SK-N-SH (cell line): ENCODE results near the gene SUPT4H1. TPM values are rescaled to one million over a fixed set of nuclear protein-coding genes. Genes with fewer than 3 reads are reported as not detected.

ENCODE experiments used
- CTCF ChIA-PET: fragments of 300-600, 350-600 bp; formaldehyde crosslinking; extraction: SDS; loops from one replicate; lab custom pipeline; 2021; lab: Yijun Ruan, JAX
- POLR2A ChIA-PET: fragments of 350-600 bp; sonication (Branson Sonifier 250); formaldehyde crosslinking; extraction: SDS; loops from one replicate; lab custom pipeline; 2020; ENCODE audit warnings: antibody characterized with exemption, inconsistent platforms; lab: Yijun Ruan, JAX
- DNase-seq: peaks from one replicate; pipeline ENCODE4 v3.0.0; 2012
- H2AFZ ChIP-seq: fragments of 200-600 bp; sonication (generic); 2 replicates; pipeline ENCODE4 v1.8.1; 2016; ENCODE audit warnings: antibody characterized with exemption, mild to moderate bottlenecking, low read depth
- H3F3A ChIP-seq: fragments of 200-600 bp; sonication (generic); replicated peaks from 2 replicates; pipeline ENCODE3; 2016; ENCODE audit warnings: antibody characterized with exemption, mild to moderate bottlenecking; ENCODE audit not compliant: insufficient read depth
- H3K27ac ChIP-seq, 2 experiments: fragments of 200-500 bp in 1 of 2; fragments of 200-600 bp in 1 of 2; sonication (Bioruptor generic) in 1 of 2; sonication (generic), shearing (Covaris generic) in 1 of 2; 2 replicates each; pipeline versions ENCODE4 v1.5.1 to v1.6.1; 2014 to 2016; ENCODE audit warnings: low read depth in 2 of 2, inconsistent platforms in 1 of 2, low read length in 1 of 2, mild to moderate bottlenecking in 1 of 2, mixed read lengths in 1 of 2
- H3K27me3 ChIP-seq: fragments of 200-600 bp; sonication (generic), shearing (Covaris generic); 2 replicates; pipeline ENCODE4 v1.6.1; 2016; ENCODE audit warnings: mixed run types; ENCODE audit not compliant: insufficient read depth
- H3K36me3 ChIP-seq, 2 experiments: fragments of 200-500 bp in 1 of 2; fragments of 200-600 bp in 1 of 2; sonication (Bioruptor generic) in 1 of 2; sonication (generic) in 1 of 2; replicated peaks in 1 of 2; 2 replicates each; pipeline versions ENCODE3 to v1.5.1; 2014 to 2016; ENCODE audit warnings: low read length in 1 of 2, mild to moderate bottlenecking in 1 of 2; ENCODE audit not compliant: insufficient read depth in 2 of 2, control insufficient read depth in 1 of 2
- H3K4me1 ChIP-seq, 2 experiments: fragments of 200-500 bp in 1 of 2; fragments of 200-600 bp in 1 of 2; sonication (Bioruptor generic) in 1 of 2; sonication (generic), shearing (Covaris generic) in 1 of 2; 2 replicates each; pipeline versions ENCODE4 v1.5.1 to v1.6.1; 2014 to 2016; ENCODE audit warnings: low read depth in 1 of 2, low read length in 1 of 2, mixed run types in 1 of 2; ENCODE audit not compliant: insufficient read depth in 2 of 2, control insufficient read depth in 1 of 2
- H3K4me2 ChIP-seq: fragments of 200-600 bp; sonication (generic), shearing (Covaris generic); 2 replicates; pipeline ENCODE4 v1.6.1; 2017; ENCODE audit warnings: mixed run types
- H3K4me3 ChIP-seq, 2 experiments: fragments of 200-500 bp in 1 of 2; fragments of 200-600 bp in 1 of 2; sonication (Bioruptor generic) in 1 of 2; sonication (generic), shearing (Covaris generic) in 1 of 2; 2 replicates each; pipeline versions ENCODE4 v1.5.1 to v1.8.1; 2014 to 2016; ENCODE audit warnings: low read depth in 2 of 2, inconsistent platforms in 1 of 2, low read length in 1 of 2, mild to moderate bottlenecking in 1 of 2, mixed read lengths in 1 of 2, moderate library complexity in 1 of 2
- H3K79me2 ChIP-seq: fragments of 200-600 bp; sonication (generic); 2 replicates; pipeline ENCODE4 v1.8.1; 2017; ENCODE audit warnings: mild to moderate bottlenecking; ENCODE audit not compliant: insufficient read depth
- H3K9ac ChIP-seq: fragments of 200-600 bp; sonication (generic); 2 replicates; pipeline ENCODE4 v1.6.1; 2017; ENCODE audit warnings: mixed run types
- H3K9me2 ChIP-seq: fragments of 200-600 bp; sonication (generic); 2 replicates; pipeline ENCODE4 v1.6.1; 2017; ENCODE audit warnings: mixed run types
- H3K9me3 ChIP-seq: fragments of 200-600 bp; sonication (generic); 2 replicates; pipeline ENCODE4 v1.6.1; 2017; ENCODE audit warnings: mixed run types, mild to moderate bottlenecking, moderate library complexity
- H4K20me1 ChIP-seq: fragments of 200-600 bp; sonication (generic); 2 replicates; pipeline ENCODE4 v1.6.1; 2017; ENCODE audit warnings: mild to moderate bottlenecking, mixed run types; ENCODE audit not compliant: insufficient read depth
- CHD2 ChIP-seq: fragments of 150-350 bp; IDR thresholded peaks from 2 replicates; pipeline ENCODE4 v1.6.1; 2018; ENCODE audit warnings: low read length; ENCODE audit not compliant: partially characterized antibody
- CTCF ChIP-seq: fragments of 200-600 bp; sonication (generic); IDR thresholded peaks from 2 replicates; pipeline ENCODE4 v1.6.1; 2017; ENCODE audit warnings: antibody characterized with exemption, mild to moderate bottlenecking, moderate library complexity
- EP300 ChIP-seq, 2 experiments: IDR thresholded peaks; 2 replicates each; pipeline versions ENCODE4 v1.4.0 to v1.6.1; 2012; ENCODE audit warnings: borderline replicate concordance in 1 of 2, low read depth in 1 of 2, low read length in 1 of 2
- FOSL2 ChIP-seq: IDR thresholded peaks from 2 replicates; pipeline ENCODE4 v1.4.0; 2012; ENCODE audit warnings: low read depth, mild to moderate bottlenecking, moderate library complexity, borderline replicate concordance
- JUND ChIP-seq: IDR thresholded peaks from 2 replicates; pipeline ENCODE4 v1.4.0; 2012
- MAX ChIP-seq: IDR thresholded peaks from 2 replicates; pipeline ENCODE4 v1.4.0; 2012; ENCODE audit warnings: low read depth
- MEF2A ChIP-seq: IDR thresholded peaks from 2 replicates; pipeline ENCODE4 v1.4.0; 2012; ENCODE audit warnings: low read depth, borderline replicate concordance
- MXI1 ChIP-seq: IDR thresholded peaks from 2 replicates; pipeline ENCODE4 v1.6.1; 2012; ENCODE audit warnings: mild to moderate bottlenecking, low read depth, low read length, improper control_type of control experiment
- PBX3 ChIP-seq: IDR thresholded peaks from 2 replicates; pipeline ENCODE4; 2012
- POLR2AphosphoS5 ChIP-seq: IDR thresholded peaks from 2 replicates; pipeline ENCODE4 v1.6.1; 2012; ENCODE audit warnings: low read depth, low read length
- RCOR1 ChIP-seq: fragments of 150-350 bp; IDR thresholded peaks from 2 replicates; pipeline ENCODE4 v1.6.1; 2017; ENCODE audit warnings: antibody characterized with exemption, low read length
- RFX5 ChIP-seq: IDR thresholded peaks from 2 replicates; pipeline ENCODE4 v1.6.1; 2012; ENCODE audit warnings: mild to moderate bottlenecking, improper control_type of control experiment, low read length
- RXRA ChIP-seq: IDR thresholded peaks from 2 replicates; pipeline ENCODE4 v1.4.0; 2012; ENCODE audit warnings: low read depth, mild to moderate bottlenecking, borderline replicate concordance
- SIN3A ChIP-seq: IDR thresholded peaks from 2 replicates; pipeline ENCODE4 v1.6.1; 2012; ENCODE audit warnings: low read depth, mild to moderate bottlenecking, low read length, moderate library complexity, borderline replicate concordance
- SMC3 ChIP-seq: IDR thresholded peaks from 2 replicates; pipeline ENCODE4 v1.6.1; 2012; ENCODE audit warnings: low read depth, low read length, improper control_type of control experiment
- TAF1 ChIP-seq: IDR thresholded peaks from 2 replicates; pipeline ENCODE4 v1.6.1; 2012; ENCODE audit warnings: low read depth, mild to moderate bottlenecking, low read length, moderate library complexity, borderline replicate concordance
- TCF12 ChIP-seq: IDR thresholded peaks from 2 replicates; pipeline ENCODE4 v1.4.0; 2012
- TEAD4 ChIP-seq: IDR thresholded peaks from 2 replicates; pipeline ENCODE4 v1.4.0; 2012; ENCODE audit warnings: mild to moderate bottlenecking, borderline replicate concordance; ENCODE audit not compliant: insufficient read depth
- USF1 ChIP-seq: IDR thresholded peaks from 2 replicates; pipeline ENCODE4 v1.4.0; 2012; ENCODE audit warnings: low read depth, borderline replicate concordance
- USF2 ChIP-seq: fragments of 150-350 bp; IDR thresholded peaks from 2 replicates; pipeline ENCODE4 v1.6.1; 2017; ENCODE audit warnings: antibody characterized with exemption, low read length, low read depth, borderline replicate concordance
- YY1 ChIP-seq: IDR thresholded peaks from 2 replicates; pipeline ENCODE4 v1.4.0; 2012; ENCODE audit warnings: low read depth, mild to moderate bottlenecking
- WGBS: methylation state at CpG from one replicate; pipeline ENCODE4 v1.1.6; 2017; ENCODE audit warnings: low lambda C conversion rate; 5-methylcytosine and 5-hydroxymethylcytosine counted together
- polyA plus RNA-seq, 3 experiments: library from polyadenylated mRNA; depleted of rRNA; stranded (reverse); fragments of >200 nt; gene quantifications; 2 replicates each; pipeline ENCODE4 v1.2.3, GENCODE V29; 2012

The SUPT4H1 gene
- polyA plus RNA-seq, 1 of the 3 experiments (the other 2 are of a cell fraction) = 165 TPM

GRCh38 chr17:58340405-58340876, 11.6 kb downstream of the SUPT4H1 start:
- TF ChIP-seq TAF1 = no peak
- no peak for TF ChIP-seq RFX5
- TF ChIP-seq RXRA = no peak
- TF ChIP-seq EP300 (IDR thresholded peaks at IDR 0.05; ENCODE audit: borderline replicate concordance in 1 of 2, low read depth in 1 of 2, low read length in 1 of 2) = no peak
- no peak for TF ChIP-seq MXI1
- TF ChIP-seq TEAD4 = no peak
- TF ChIP-seq FOSL2 = no peak
- TF ChIP-seq SMC3 = no peak
- no peak for TF ChIP-seq CHD2
- TF ChIP-seq TCF12 = no peak
- no peak for TF ChIP-seq POLR2AphosphoS5
- no peak for TF ChIP-seq PBX3
- TF ChIP-seq SIN3A = no peak
- no peak for TF ChIP-seq MAX
- TF ChIP-seq MEF2A = no peak
- TF ChIP-seq YY1 = no peak
- Histone ChIP-seq H3K4me3 (no peak overlapping the region), H2AFZ (no peak overlapping the region), H3K9me2 (no peaks in the 10 kb centered on the region), H3K79me2 (no peaks in the 10 kb centered on the region), H3K36me3 (peaks cover 5 to 18% of the 10 kb centered on the region in 2 experiments), H3K27ac (no peak overlapping the region), H3K4me1 (peaks cover 0 to 24% of the 10 kb centered on the region in 2 experiments; a peak in 1 of 4 replicates), H3K9ac (no peak overlapping the region), H4K20me1 (no peaks in the 10 kb centered on the region), H3F3A (peaks cover 6% of the 10 kb centered on the region), H3K4me2 (no peak overlapping the region), H3K9me3 (no peaks in the 10 kb centered on the region), H3K27me3 (no peaks in the 10 kb centered on the region)
- POLR2A ChIA-PET = interaction anchor here (0.6 to 3.9 kb wide), 2 partner anchors 11 to 23 kb away, joined by 4 to 23 read pairs; partner anchors contain the start of gene SUPT4H1
- no peak for DNase-seq
- WGBS = 64% methylated on average over 5 of the region's 5 CpGs
- CTCF ChIA-PET = interaction anchor here (1.1 to 2.7 kb wide), 4 partner anchors 11 to 36 kb away, joined by 3 to 10 read pairs (median 6); partner anchors contain the start of gene SUPT4H1

- H3K9ac ChIP-seq = no peak overlapping the region
- no peaks in the 10 kb centered on the region for H3K9me3 ChIP-seq
- DNase-seq = peak; percentile 4
- H3K4me2 ChIP-seq = no peak overlapping the region
- ChIA-PET POLR2A (interaction anchor here (3.9 kb wide), 1 partner anchor 12 kb away, joined by 23 read pairs; the partner anchor contains the start of gene SUPT4H1), CTCF (interaction anchor here (1.1 to 2.7 kb wide), 4 partner anchors 12 to 78 kb away, joined by 3 to 10 read pairs (median 6); partner anchors contain the start of genes RNF43 and SUPT4H1)
- no peak overlapping the region for H3K27ac ChIP-seq
- WGBS = 85% methylated on average over 6 of the region's 6 CpGs
- H3K9me2 ChIP-seq = no peaks in the 10 kb centered on the region
- H3K4me3 ChIP-seq = no peak overlapping the region
- H3K27me3 ChIP-seq = no peaks in the 10 kb centered on the region
- H3K79me2 ChIP-seq = no peaks in the 10 kb centered on the region
- no peaks in the 10 kb centered on the region for H4K20me1 ChIP-seq
- H3F3A ChIP-seq = peaks cover 5% of the 10 kb centered on the region
- no peak overlapping the region for H2AFZ ChIP-seq
- H3K4me1 ChIP-seq = peaks cover 0 to 30% of the 10 kb centered on the region in 2 experiments; a peak in 1 of 4 replicates
- peaks cover 3 to 12% of the 10 kb centered on the region in 2 experiments for H3K36me3 ChIP-seq
- TF ChIP-seq CTCF (no peak), POLR2AphosphoS5 (no peak), USF1 (no peak), TAF1 (no peak), MEF2A (no peak), RCOR1 (no peak), MAX (no peak), TCF12 (no peak), TEAD4 (no peak), JUND (no peak), USF2 (no peak)
Observed at GRCh38 chr17:58339755-58340404, 12.1 kb downstream of the SUPT4H1 start.
